Adrenal gland (tissue), 12 donors: ENCODE results near the gene ABCB10. TPM values are rescaled to one million over a fixed set of nuclear protein-coding genes. Genes with fewer than 3 reads are reported as not detected.
A peak's percentile ranks its signal among the peaks of the same experiment; 100 is the strongest.

Source experiments
- DNase-seq, 7 donors: peaks; one replicate each; pipeline ENCODE4 v3.0.0-alpha.2; 2019 to 2020
- H3K27ac ChIP-seq, 5 donors: fragments of 200-600 bp; sonication (generic) in 4 of 5; 1 replicate in 3 of 5; 2 replicates in 2 of 5; pipeline versions ENCODE4 v1.5.1 to v1.8.0; 2016 to 2020; ENCODE audit warnings: mild to moderate bottlenecking in 1 of 5
- H3K27me3 ChIP-seq: fragments of 200-600 bp; 2 replicates; pipeline ENCODE4 v1.8.0; 2021
- H3K36me3 ChIP-seq, 2 donors: fragments of 200-600 bp; replicated peaks in 1 of 2; 1 replicate in 1 of 2; 2 replicates in 1 of 2; pipeline versions ENCODE4 v1.5.1 to v1.8.0; 2018 to 2022
- H3K4me1 ChIP-seq, 2 donors: fragments of 200-600 bp; replicated peaks in 1 of 2; 1 replicate in 1 of 2; 2 replicates in 1 of 2; pipeline versions ENCODE4 v1.5.1 to v1.8.0; 2018 to 2021
- H3K4me3 ChIP-seq, 4 donors: fragments of 200-600 bp; sonication (generic) in 3 of 4; one replicate each; pipeline ENCODE4 v1.5.1; 2016 to 2018
- H3K9me3 ChIP-seq, 3 donors: fragments of 200-600 bp; sonication (generic) in 1 of 3; replicated peaks in 1 of 3; 1 replicate in 2 of 3; 2 replicates in 1 of 3; pipeline versions ENCODE4 v1.5.1 to v1.8.0; 2016 to 2021
- POLR2A ChIP-seq, 2 donors: fragments of 450-650 bp; IDR thresholded peaks; one replicate each; pipeline ENCODE4 v1.6.1; 2017; ENCODE audit warnings: antibody characterized with exemption in 2 of 2, mild to moderate bottlenecking in 2 of 2, moderate library complexity in 1 of 2
- WGBS, 4 donors: extraction: QIAGEN DNeasy Blood & Tissue Kit in 2 of 4; methylation state at CpG; one replicate each; pipeline versions ENCODE4 v1.1.5 to v1.1.7; 2013 to 2017; 5-methylcytosine and 5-hydroxymethylcytosine counted together
- intact Hi-C, 2 donors: fragments of 100-400 bp; cut with DNase I; formaldehyde crosslinking; loops; one replicate each; pipeline versions ENCODE4 v1.14.1 to v1.15.0; 2022 to 2023
- polyA plus RNA-seq, 3 donors: library from polyadenylated mRNA; stranded (reverse); fragments of 200-250 nt in 2 of 3; fragments of 350-450 nt in 1 of 3; fragmentation: Illumina TruSeq in 1 of 3; extraction: RNeasy Lipid Tissue Mini Kit (QIAGEN cat#74804) in 1 of 3; gene quantifications; one replicate each; pipeline ENCODE4 v1.2.3, GENCODE V29; 2013 to 2014
- total RNA-seq, 9 donors: library from RNA; depleted of rRNA in 4 of 9; stranded (reverse); fragments of >200 nt in 4 of 9; fragments of 120-200 nt in 1 of 9; fragmentation: NEBNext Ultra II Directional in 1 of 9; extraction: Animal tissue kit (Norgen Biotek cat#: 25700) in 1 of 9; gene quantifications; one replicate each; pipeline versions ENCODE4 v1.1.0 to v1.2.4, GENCODE V29; 2013 to 2023
- TF ChIP-seq, protein P1 (sequence below), 6 experiments: fragments of 450-650 bp in 4 of 6; fragments of 200-600 bp in 2 of 6; sonication (generic) in 1 of 6; IDR thresholded peaks; 1 replicate in 5 of 6; 2 replicates in 1 of 6; pipeline versions ENCODE4 v1.5.1 to v1.8.0; 2016 to 2021; ENCODE audit warnings: antibody characterized with exemption in 6 of 6, mild to moderate bottlenecking in 2 of 6, moderate library complexity in 1 of 6
- donor health status: healthy with polysubstance abuse.
- donor health status: Bipolar disorder and iron deficiency.
- donor health status: DM: yes; HTN: yes; CAD: no.
- donor health status: DM: no; HTN: no; CAD: no.
- donor health status: DM: no; HTN: no; CAD: no.
- donor health status: DM: yes; HTN: yes; CAD: no.

ABCB10 gene
- total and polyA plus RNA-seq, 12 donors, result 4.7 to 15.0 (median 12.2) TPM

DNA sequence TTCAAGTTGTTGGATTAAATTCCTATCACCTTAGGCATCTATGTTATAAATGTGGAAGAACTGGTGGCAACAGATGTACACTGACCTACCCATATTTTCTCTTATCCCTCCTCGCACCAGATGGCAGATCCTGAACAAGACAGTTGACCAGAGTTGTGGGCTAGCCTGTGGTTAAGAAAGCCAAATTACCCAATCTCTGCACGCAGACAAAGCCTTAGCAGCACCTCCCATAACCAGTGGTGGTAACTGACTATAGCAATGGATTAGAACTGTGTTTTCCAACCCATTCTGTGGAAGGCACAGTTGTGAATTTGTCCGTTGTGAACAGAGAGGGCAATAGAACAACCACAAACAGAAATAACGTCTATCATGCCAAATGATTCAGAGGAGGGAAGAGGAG, 20.6 kb downstream of the ABCB10 start:
- DNase-seq, result peak in 1 of 7 donors; percentile 2
- WGBS, 4 donors, result 65 to 76% (median 74%) methylated on average over 4 of the region's 4 CpGs
- TF ChIP-seq, protein P1, sequence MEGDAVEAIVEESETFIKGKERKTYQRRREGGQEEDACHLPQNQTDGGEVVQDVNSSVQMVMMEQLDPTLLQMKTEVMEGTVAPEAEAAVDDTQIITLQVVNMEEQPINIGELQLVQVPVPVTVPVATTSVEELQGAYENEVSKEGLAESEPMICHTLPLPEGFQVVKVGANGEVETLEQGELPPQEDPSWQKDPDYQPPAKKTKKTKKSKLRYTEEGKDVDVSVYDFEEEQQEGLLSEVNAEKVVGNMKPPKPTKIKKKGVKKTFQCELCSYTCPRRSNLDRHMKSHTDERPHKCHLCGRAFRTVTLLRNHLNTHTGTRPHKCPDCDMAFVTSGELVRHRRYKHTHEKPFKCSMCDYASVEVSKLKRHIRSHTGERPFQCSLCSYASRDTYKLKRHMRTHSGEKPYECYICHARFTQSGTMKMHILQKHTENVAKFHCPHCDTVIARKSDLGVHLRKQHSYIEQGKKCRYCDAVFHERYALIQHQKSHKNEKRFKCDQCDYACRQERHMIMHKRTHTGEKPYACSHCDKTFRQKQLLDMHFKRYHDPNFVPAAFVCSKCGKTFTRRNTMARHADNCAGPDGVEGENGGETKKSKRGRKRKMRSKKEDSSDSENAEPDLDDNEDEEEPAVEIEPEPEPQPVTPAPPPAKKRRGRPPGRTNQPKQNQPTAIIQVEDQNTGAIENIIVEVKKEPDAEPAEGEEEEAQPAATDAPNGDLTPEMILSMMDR (IDR thresholded peaks at IDR 0.05), result no peak
- TF ChIP-seq POLR2A (IDR thresholded peaks at IDR 0.05), result no peak
- H3K4me1 ChIP-seq, result no peaks in the 10 kb centered on the region
- no peaks in the 10 kb centered on the region for H3K27me3 ChIP-seq
- intact Hi-C loops, result no loop called here
- H3K36me3 ChIP-seq, result peaks cover 0 to 61% of the 10 kb centered on the region in 2 donors
- no peak overlapping the region for H3K27ac ChIP-seq
- no peaks in the 10 kb centered on the region for H3K9me3 ChIP-seq
- no peak overlapping the region for H3K4me3 ChIP-seq

DNA sequence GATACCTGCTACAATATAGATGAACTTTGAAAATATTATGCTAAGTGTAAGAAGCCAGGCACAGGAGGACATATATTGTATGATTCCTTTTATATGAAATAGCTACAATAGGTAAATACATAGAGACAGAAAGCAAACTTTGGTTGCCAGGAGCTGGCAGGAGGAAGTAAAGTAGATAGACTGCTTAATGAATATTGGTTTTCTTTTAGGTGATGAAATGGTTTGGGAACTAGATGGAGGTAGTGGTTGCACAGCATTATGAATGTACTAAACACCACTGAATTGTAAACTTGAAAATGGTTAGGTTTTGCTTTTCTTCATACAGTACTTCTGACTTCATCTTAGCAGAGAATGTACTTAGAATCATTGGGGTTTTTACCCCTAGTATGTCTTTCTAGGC, 21.5 kb downstream of the ABCB10 start:
- no peaks in the 10 kb centered on the region for H3K27me3 ChIP-seq
- H3K4me3 ChIP-seq, result no peak overlapping the region
- TF ChIP-seq, protein P1 (IDR thresholded peaks at IDR 0.05), result no peak
- no peak for TF ChIP-seq POLR2A (IDR thresholded peaks at IDR 0.05)
- H3K4me1 ChIP-seq, result no peaks in the 10 kb centered on the region
- peak in 1 of 7 donors; percentile 2 for DNase-seq
- no peaks in the 10 kb centered on the region for H3K9me3 ChIP-seq
- intact Hi-C loops, result no loop called here
- peaks cover 0 to 62% of the 10 kb centered on the region in 2 donors for H3K36me3 ChIP-seq
- no peak overlapping the region for H3K27ac ChIP-seq

DNA sequence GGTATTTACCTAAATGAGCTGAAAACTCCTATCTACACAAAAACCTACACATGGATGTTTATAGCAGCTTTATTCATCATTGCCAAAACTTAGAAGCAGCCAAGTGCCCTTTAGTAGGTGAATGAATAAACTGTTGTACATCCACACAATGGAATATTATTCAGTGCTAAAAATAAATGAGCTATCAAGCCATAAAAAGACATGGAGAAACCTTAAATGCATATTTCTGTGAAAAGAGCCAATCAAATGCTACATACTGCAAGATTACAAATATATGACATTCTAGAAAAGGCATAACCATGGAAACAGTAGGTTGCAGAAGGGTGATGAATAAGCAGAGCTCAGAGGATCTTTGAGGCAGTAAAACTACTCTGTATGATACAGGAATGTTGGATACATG, 23.3 kb downstream of the ABCB10 start:
- H3K9me3 ChIP-seq, result no peaks in the 10 kb centered on the region
- no peak overlapping the region for H3K4me3 ChIP-seq
- H3K27me3 ChIP-seq, result no peaks in the 10 kb centered on the region
- intact Hi-C loops, result no loop called here
- TF ChIP-seq, protein P1 (IDR thresholded peaks at IDR 0.05), result no peak
- TF ChIP-seq POLR2A (IDR thresholded peaks at IDR 0.05), result no peak
- H3K27ac ChIP-seq, result no peak overlapping the region
- DNase-seq, result no peak
- H3K4me1 ChIP-seq, result no peaks in the 10 kb centered on the region
- peaks cover 0 to 56% of the 10 kb centered on the region in 2 donors for H3K36me3 ChIP-seq

DNA sequence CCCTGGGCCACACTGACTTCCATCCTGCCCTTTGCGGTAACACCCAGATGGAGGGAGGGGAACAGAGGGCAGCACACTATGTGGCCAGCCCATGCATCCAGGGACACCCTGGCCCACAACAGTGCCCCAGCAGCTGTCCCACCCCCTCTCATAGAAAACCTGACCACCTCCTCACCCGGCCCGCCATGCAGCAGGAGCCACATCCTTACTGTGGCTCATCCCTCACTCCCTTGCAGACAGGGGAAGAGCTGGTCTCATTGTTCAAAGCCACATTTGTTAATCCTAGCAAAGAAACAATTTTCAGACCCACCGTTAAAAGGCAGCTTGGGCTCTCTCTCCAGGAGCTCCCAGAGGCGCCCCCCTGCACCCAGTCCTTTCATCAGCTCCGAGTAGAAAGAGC, 27.2 kb downstream of the ABCB10 start:
- intact Hi-C loops, result no loop called here
- DNase-seq, result peak in 1 of 7 donors; percentile 10
- TF ChIP-seq POLR2A (IDR thresholded peaks at IDR 0.05), result no peak
- TF ChIP-seq, protein P1 (IDR thresholded peaks at IDR 0.05), result no peak
- Histone ChIP-seq H3K27ac (no peak overlapping the region), H3K27me3 (no peaks in the 10 kb centered on the region), H3K9me3 (no peaks in the 10 kb centered on the region), H3K36me3 (peaks cover 0 to 53% of the 10 kb centered on the region in 2 donors), H3K4me3 (no peak overlapping the region), H3K4me1 (no peaks in the 10 kb centered on the region)
- 94 to 96% (median 95%) methylated on average over 6 of the region's 6 CpGs for WGBS, 4 donors
